Ovary (tissue), 3 donors: ENCODE data around the gene ZNF619.

ENCODE experiments used
- CTCF ChIP-seq, 3 donors: fragments of 450-650 bp in 2 of 3; fragments of 200-600 bp in 1 of 3; IDR thresholded peaks; one replicate each; pipeline versions ENCODE4 v1.5.1 to v1.8.0; 2016 to 2022; ENCODE audit warnings: antibody characterized with exemption in 3 of 3, mild to moderate bottlenecking in 1 of 3
- POLR2A ChIP-seq: fragments of 450-650 bp; IDR thresholded peaks from one replicate; pipeline ENCODE4 v1.6.1; 2017; ENCODE audit warnings: antibody characterized with exemption, mild to moderate bottlenecking, moderate library complexity
- donor health status: DM: no; HTN: no; CAD: no.

- TF ChIP-seq CTCF (IDR thresholded peaks at IDR 0.05) (no peak), POLR2A (no peak)
These were observed 25.4 kb upstream of the ZNF619 start for GRCh38 chr3:40451551-40451950.
